Measurements from ENCODE around the gene GINS3. TPM values are rescaled to one million over a fixed set of nuclear protein-coding genes. Genes with fewer than 3 reads are reported as not detected.

Gene GINS3
- total RNA-seq, 1 donor from 2014 or later, result 2.1 TPM

GRCh38 chr16:58352690-58353089 lies 39.6 kb upstream of the GINS3 start:
- H3K4me3 Mint-ChIP-seq (ENCODE audit: unreplicated experiment), result no peak overlapping the region
- no peaks in the 10 kb centered on the region for H3K4me1 Mint-ChIP-seq (ENCODE audit: low read depth)
- no peak overlapping the region for H3K27ac Mint-ChIP-seq (ENCODE audit: unreplicated experiment)
- no peaks in the 10 kb centered on the region for H3K9me3 Mint-ChIP-seq (ENCODE audit: low read depth)
- no peak for DNase-seq (ENCODE audit: low spot score)
- H3K36me3 Mint-ChIP-seq (ENCODE audit: low read depth), result no peaks in the 10 kb centered on the region
- TF ChIP-seq, protein P1, sequence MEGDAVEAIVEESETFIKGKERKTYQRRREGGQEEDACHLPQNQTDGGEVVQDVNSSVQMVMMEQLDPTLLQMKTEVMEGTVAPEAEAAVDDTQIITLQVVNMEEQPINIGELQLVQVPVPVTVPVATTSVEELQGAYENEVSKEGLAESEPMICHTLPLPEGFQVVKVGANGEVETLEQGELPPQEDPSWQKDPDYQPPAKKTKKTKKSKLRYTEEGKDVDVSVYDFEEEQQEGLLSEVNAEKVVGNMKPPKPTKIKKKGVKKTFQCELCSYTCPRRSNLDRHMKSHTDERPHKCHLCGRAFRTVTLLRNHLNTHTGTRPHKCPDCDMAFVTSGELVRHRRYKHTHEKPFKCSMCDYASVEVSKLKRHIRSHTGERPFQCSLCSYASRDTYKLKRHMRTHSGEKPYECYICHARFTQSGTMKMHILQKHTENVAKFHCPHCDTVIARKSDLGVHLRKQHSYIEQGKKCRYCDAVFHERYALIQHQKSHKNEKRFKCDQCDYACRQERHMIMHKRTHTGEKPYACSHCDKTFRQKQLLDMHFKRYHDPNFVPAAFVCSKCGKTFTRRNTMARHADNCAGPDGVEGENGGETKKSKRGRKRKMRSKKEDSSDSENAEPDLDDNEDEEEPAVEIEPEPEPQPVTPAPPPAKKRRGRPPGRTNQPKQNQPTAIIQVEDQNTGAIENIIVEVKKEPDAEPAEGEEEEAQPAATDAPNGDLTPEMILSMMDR (IDR thresholded peaks at IDR 0.05), result no peak
- H3K27me3 Mint-ChIP-seq (ENCODE audit: low read depth), result peaks cover 66% of the 10 kb centered on the region

DNA sequence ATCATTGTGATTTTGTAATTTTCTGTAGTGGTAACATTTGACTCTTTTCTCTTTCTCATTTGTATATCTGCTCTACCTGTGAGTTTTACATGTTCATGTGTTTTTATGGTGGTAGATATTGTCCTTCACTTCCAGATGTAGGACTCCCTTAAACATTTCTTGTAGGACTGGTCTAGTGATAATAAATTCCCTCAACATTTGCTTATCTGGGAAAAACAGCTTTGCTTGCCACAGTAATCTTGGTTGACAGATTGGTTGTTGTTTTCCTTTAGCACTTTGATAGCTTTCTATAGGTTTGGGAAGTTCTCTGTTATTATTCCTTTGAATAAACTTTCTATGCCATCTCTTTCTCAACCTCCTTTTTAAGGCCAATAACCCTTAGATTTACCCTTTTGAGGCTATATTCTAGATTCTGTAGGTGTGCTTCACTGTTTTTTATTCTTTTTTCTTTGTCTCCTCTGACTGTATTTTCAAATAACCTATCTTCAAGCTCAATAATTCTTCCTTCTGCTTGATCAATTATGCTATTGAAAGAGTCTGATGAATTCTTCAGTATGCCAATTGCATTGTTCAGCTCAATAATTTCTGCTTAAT lies 32.1 kb upstream of the GINS3 start:
- Mint-ChIP-seq H3K27ac (ENCODE audit: unreplicated experiment) (no peak overlapping the region), H3K9me3 (ENCODE audit: low read depth) (peaks cover 26% of the 10 kb centered on the region), H3K27me3 (ENCODE audit: low read depth) (peaks cover 22% of the 10 kb centered on the region), H3K4me3 (ENCODE audit: unreplicated experiment) (no peak overlapping the region), H3K4me1 (ENCODE audit: low read depth) (no peaks in the 10 kb centered on the region), H3K36me3 (ENCODE audit: low read depth) (peaks cover 2% of the 10 kb centered on the region)
- no peak for DNase-seq (ENCODE audit: low spot score)
- TF ChIP-seq, protein P1 (IDR thresholded peaks at IDR 0.05), result no peak

DNA sequence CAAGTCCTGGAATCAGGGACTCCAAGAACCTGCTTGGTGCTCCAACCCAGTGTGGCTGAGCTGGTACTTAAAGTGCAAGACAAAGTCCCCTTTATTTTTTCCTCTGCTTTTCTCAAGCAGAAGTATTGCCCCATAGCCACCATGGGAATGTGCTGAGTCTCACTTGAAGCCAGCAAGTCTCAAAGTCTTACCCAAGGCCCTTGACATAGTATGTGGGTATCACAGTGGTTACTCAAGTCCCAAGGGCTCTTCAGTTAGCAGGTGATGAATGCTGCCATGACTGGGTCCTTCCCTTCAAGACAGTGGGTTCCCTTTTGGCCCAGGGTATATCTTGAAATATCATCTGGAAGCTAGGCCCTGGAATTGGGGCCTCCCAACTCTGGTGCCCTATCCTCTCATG lies 30.5 kb upstream of the GINS3 start:
- no peak for DNase-seq (ENCODE audit: low spot score)
- Mint-ChIP-seq H3K4me3 (ENCODE audit: unreplicated experiment) (no peak overlapping the region), H3K27ac (ENCODE audit: unreplicated experiment) (no peak overlapping the region), H3K27me3 (ENCODE audit: low read depth) (peaks cover 22% of the 10 kb centered on the region), H3K4me1 (ENCODE audit: low read depth) (no peaks in the 10 kb centered on the region), H3K36me3 (ENCODE audit: low read depth) (peaks cover 2% of the 10 kb centered on the region), H3K9me3 (ENCODE audit: low read depth) (peaks cover 26% of the 10 kb centered on the region)
- TF ChIP-seq, protein P1 (IDR thresholded peaks at IDR 0.05), result no peak

- Mint-ChIP-seq H3K27ac (ENCODE audit: unreplicated experiment) (no peak overlapping the region), H3K4me3 (ENCODE audit: unreplicated experiment) (no peak overlapping the region), H3K36me3 (ENCODE audit: low read depth) (peaks cover 2% of the 10 kb centered on the region), H3K9me3 (ENCODE audit: low read depth) (peaks cover 19% of the 10 kb centered on the region), H3K4me1 (ENCODE audit: low read depth) (no peaks in the 10 kb centered on the region), H3K27me3 (ENCODE audit: low read depth) (peaks cover 32% of the 10 kb centered on the region)
- DNase-seq (ENCODE audit: low spot score), result no peak
- TF ChIP-seq, protein P1 (IDR thresholded peaks at IDR 0.05), result no peak
Observed at GRCh38 chr16:58363746-58364393, 28.4 kb upstream of the GINS3 start.

- H3K27ac Mint-ChIP-seq (ENCODE audit: unreplicated experiment), result no peak overlapping the region
- H3K9me3 Mint-ChIP-seq (ENCODE audit: low read depth), result peaks cover 2% of the 10 kb centered on the region
- TF ChIP-seq, protein P1 (IDR thresholded peaks at IDR 0.05), result no peak
- no peaks in the 10 kb centered on the region for H3K4me1 Mint-ChIP-seq (ENCODE audit: low read depth)
- peaks cover 38% of the 10 kb centered on the region for H3K27me3 Mint-ChIP-seq (ENCODE audit: low read depth)
- no peak overlapping the region for H3K4me3 Mint-ChIP-seq (ENCODE audit: unreplicated experiment)
- H3K36me3 Mint-ChIP-seq (ENCODE audit: low read depth), result no peaks in the 10 kb centered on the region
- DNase-seq (ENCODE audit: low spot score), result no peak
Observed at GRCh38 chr16:58365623-58366022, 26.6 kb upstream of the GINS3 start.

Measured in chondrocyte (in vitro differentiated cells).